ENCODE results near the gene OXTR.
"Not testable (repeated sequence)": the region's sequence is repeated elsewhere in the genome, so short reads cannot be mapped to it uniquely, and the experiment has no call there.

Gene OXTR

DNA sequence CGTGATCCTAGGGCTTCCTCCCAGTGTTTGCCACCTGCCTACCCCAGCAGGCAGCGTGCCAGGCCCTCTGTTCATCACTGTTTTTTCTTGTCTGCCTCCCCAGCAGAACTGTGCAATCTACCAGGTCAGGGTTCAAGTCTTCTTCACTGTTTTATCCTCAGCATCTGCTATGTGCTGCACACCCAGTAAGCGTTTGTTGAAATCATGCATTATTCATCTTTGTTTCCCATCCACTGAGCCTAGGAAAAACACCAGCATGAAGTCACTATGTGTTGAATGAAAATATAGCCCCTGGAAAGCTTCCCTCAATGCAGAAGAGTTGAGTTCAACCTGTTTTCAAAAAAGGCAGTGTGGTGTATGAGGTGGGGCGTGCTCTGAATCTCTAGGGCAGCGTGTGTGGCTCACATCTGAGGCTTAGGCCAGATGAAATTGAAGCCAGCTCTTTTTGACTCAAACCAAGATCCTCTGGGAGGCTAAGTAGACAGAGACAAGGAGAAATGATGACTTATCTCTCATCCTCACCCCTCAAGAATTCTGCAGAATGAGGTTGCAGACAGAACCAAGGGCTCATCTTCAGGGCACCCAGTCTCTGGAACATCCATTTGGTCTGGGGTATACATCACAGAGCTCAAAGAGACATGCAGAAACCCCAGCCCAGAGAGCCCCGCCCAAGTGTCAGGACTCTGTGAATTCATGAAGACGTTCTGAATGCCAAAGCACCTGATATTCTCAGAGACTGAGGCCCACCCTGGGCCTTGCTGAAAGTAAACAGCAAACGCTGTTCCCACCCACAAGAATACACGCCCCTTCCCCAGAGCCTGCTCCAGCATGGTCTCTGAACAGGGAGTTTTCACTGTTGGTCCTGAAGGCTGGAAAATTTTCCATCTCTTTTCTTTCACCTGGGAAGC lies 41.6 kb downstream of the OXTR start:
- Mint-ChIP-seq H3K4me3 (no peak overlapping the region), H3K27ac (no peak overlapping the region)

DNA sequence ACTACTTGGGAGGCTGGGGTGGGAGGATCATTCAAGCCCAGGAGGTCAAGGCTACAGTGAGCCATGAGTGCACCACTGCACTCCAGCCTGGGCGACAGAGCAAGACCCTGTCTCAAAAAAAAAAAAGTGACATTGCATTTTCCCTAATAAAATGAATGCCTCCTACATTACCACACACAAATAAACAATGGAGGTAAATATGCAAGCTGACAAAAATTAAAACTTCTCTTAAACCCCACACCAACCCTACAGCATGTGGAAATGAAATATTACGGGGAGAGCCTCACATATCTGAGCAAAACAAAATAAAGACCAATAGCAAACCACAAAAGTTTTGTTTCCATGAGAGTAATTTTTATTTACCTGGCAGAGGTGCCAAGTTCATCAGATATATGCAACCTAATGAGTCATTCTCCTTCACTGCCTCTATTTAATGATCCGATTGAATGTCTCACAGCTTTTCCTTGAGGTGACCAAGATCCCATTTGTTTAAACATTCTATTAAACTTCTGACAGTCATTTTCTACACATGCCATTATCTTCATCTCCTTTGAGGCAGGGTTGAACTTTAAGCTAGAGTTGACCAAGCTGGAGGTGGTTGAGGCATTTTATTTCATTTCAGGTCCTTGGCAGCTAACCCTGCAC lies 45.2 kb downstream of the OXTR start:
- H3K4me1 Mint-ChIP-seq (ENCODE audit: low read depth) = no peaks in the 10 kb centered on the region
- H3K9me3 Mint-ChIP-seq = no peaks in the 10 kb centered on the region
- no peaks in the 10 kb centered on the region for H3K36me3 Mint-ChIP-seq (ENCODE audit: low read depth)
- H3K27me3 Mint-ChIP-seq = no peaks in the 10 kb centered on the region
- H3K27ac Mint-ChIP-seq = no peak overlapping the region
- intact Hi-C loops (cut with micrococcal nuclease) = no loop called here
- H3K4me3 Mint-ChIP-seq = no peak overlapping the region

More for the DNA sequence above, 41.6 kb downstream of the OXTR start:
- Mint-ChIP-seq H3K36me3 (ENCODE audit: low read depth) (no peaks in the 10 kb centered on the region), H3K9me3 (no peaks in the 10 kb centered on the region), H3K4me1 (ENCODE audit: low read depth) (no peaks in the 10 kb centered on the region), H3K27me3 (no peaks in the 10 kb centered on the region)
- intact Hi-C loops (cut with micrococcal nuclease) = no loop called here

DNA sequence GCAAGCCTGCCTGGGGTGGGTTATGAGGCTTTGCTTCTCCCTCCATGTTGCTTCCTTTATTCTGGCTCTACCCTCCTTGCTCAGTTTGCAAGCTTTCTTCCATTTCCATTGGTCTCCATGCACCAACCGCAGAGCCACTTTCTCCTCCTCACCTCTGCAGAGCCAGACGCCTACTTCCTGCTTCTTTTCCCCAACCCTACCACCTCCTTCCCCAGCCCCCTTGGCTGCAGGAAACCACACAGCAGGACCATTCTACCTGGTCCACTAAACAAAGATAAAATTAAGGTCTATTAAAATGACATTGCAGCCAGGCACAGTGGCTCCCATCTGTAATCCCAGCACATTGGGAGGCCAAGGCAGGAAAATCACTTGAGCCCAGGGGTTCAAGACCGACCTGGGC lies 45.8 kb downstream of the OXTR start:
- Mint-ChIP-seq H3K4me1 (ENCODE audit: low read depth) (no peaks in the 10 kb centered on the region), H3K27ac (no peak overlapping the region), H3K4me3 (no peak overlapping the region), H3K9me3 (no peaks in the 10 kb centered on the region), H3K36me3 (ENCODE audit: low read depth) (no peaks in the 10 kb centered on the region), H3K27me3 (no peaks in the 10 kb centered on the region)
- intact Hi-C loops (cut with micrococcal nuclease) = no loop called here

DNA sequence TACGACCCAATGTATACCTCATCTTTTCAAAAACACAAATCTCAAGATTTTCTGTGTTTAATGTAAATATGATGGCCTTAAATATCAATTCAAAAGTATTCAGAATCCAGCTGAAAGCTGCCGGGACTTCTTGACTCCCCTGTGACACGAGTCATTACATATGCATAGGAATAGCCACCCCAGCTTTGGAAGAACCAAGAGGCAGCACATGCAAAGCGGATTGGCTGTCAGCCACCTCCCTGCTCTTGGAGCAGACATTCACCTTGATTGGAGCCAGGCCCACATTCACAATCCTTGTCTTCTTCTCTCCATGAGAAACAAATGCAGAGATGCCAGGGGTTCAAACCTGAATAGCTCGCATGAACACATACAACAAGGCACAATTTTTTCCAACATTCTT lies 46.6 kb downstream of the OXTR start:
- Mint-ChIP-seq H3K9me3 (no peaks in the 10 kb centered on the region), H3K36me3 (ENCODE audit: low read depth) (no peaks in the 10 kb centered on the region), H3K4me3 (no peak overlapping the region), H3K4me1 (ENCODE audit: low read depth) (no peaks in the 10 kb centered on the region), H3K27me3 (no peaks in the 10 kb centered on the region), H3K27ac (no peak overlapping the region)
- intact Hi-C loops (cut with micrococcal nuclease) = no loop called here

DNA sequence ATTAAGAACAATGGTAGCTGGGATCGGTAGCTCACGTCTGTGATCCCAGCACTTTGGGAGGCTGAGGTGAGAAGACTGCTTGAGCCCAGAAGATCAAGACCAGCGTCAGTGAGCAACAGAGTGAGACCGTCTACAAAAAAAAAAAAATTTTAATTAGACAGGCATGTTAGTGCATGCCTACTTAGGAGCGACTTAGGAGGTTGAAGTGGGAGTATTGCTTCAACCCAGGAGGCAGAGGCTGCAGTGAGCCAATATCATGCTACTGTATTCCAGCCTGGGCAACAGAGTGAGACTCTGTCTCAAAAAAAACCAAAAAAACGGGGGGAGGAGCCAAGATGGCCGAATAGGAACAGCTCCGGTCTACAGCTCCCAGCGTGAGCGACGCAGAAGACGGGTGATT lies 53.7 kb downstream of the OXTR start:
- H3K9me3 Mint-ChIP-seq; H3K4me1 Mint-ChIP-seq (ENCODE audit: low read depth); H3K36me3 Mint-ChIP-seq (ENCODE audit: low read depth); intact Hi-C loops (cut with micrococcal nuclease); H3K4me3 Mint-ChIP-seq; H3K27ac Mint-ChIP-seq; H3K27me3 Mint-ChIP-seq: not testable (repeated sequence)

DNA sequence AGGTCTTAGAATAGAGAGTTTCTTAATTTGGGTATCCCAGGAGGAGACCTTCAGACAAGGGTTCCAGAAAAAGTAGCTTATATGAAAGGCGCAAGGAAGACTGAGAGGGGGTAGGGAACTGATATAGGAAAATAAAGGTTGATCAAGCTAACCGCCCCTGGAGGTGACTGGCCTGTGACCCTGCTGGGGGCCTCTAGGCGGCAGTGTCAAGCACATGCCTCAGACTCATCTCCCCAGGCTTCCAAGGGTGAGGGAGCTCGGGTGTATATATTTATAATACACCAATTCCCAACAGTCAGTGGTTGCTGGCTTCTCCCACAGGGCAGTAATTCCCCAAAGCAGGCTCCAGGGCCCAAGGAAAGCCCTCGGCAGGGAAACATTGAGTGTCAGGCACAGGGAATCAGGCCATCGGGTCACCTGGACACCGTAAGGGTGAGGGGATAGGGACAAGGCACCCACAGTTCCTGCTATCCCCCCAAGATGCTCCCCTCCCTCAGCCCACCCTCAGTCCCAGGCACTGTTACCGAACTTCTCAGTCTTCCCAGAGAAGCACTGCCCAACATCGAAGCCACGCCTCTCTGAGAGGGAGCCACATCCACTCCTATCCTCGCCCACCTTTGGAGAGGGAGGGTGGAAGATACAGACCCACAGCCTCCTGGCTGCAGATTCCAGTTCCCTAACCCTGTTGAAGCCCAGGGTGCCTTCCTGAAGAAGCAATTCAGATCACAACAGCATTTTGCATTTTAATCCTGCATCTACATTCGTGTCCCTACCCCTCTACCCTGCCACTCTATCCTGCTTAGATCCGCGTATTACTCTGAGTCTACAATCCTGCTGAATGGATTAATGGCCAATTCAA lies 55.3 kb downstream of the OXTR start:
- Mint-ChIP-seq H3K27me3 (no peaks in the 10 kb centered on the region), H3K4me1 (ENCODE audit: low read depth) (no peaks in the 10 kb centered on the region), H3K4me3 (no peak overlapping the region), H3K9me3 (peaks cover 6% of the 10 kb centered on the region), H3K27ac (no peak overlapping the region), H3K36me3 (ENCODE audit: low read depth) (no peaks in the 10 kb centered on the region)
- intact Hi-C loops (cut with micrococcal nuclease) = no loop called here

DNA sequence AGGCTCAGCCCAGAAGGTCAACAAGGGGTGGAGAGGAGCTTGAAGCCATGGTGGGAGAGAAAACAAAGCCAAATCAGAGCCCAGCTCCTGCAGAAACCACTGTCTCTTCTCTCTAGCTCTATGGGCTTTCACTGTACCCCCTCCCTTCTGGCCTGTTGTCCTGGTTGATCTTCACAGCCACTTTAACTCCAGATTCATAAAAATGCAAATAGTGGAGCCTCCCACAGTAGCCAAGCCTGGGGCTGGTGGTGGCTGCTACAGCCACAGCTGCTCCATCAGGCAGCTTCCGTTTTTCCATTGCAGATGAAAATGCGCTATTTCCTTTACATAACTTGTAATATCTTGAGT lies 56.5 kb downstream of the OXTR start:
- Mint-ChIP-seq H3K4me1 (ENCODE audit: low read depth) (no peaks in the 10 kb centered on the region), H3K9me3 (peaks cover 6% of the 10 kb centered on the region), H3K36me3 (ENCODE audit: low read depth) (no peaks in the 10 kb centered on the region), H3K27ac (no peak overlapping the region), H3K27me3 (no peaks in the 10 kb centered on the region), H3K4me3 (no peak overlapping the region)
- intact Hi-C loops (cut with micrococcal nuclease) = no loop called here

DNA sequence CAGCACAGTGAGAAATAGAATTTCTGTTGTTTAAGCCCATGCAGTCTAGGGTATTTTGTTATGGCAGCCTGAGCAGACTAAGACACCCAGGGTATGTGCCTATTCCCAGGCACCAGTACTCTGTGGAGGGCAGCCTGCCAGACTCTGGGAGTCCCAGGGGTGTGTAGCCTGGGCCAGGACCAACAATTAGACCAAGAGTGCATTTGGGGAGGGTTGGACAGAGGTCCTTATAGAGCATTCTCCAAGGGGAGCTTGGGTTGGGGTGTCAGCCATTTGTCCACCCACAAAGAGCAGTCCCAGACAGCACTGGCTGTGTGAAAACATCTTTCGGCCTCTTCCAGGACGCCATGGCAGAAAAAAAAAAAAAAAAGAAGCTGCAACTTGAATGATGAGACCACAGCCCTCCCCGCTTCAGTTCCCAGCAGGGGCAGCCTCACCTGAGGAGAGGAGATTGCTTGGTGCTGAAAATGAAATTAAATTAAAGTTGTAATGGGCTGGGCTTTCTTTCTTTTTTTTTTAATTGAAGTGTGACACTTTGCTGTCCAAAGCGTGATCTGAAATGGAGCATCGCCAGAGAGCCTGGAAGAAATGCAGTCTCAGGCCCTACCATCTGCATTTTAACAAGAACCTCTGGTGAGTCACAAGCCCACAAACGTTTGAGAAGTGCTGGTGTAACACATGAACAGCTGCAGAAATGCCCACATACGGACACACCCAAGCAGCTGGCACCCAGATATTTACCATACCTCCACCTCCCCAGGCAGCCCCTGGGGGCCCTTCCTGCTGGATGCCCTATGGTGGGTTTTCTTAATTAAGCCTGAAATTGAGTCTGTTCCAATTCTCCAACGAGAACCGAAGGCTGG lies 57.1 kb downstream of the OXTR start:
- Mint-ChIP-seq H3K9me3 (peaks cover 6% of the 10 kb centered on the region), H3K27me3 (no peaks in the 10 kb centered on the region), H3K36me3 (ENCODE audit: low read depth) (no peaks in the 10 kb centered on the region), H3K4me1 (ENCODE audit: low read depth) (no peaks in the 10 kb centered on the region), H3K4me3 (no peak overlapping the region), H3K27ac (no peak overlapping the region)
- intact Hi-C loops (cut with micrococcal nuclease) = no loop called here

DNA sequence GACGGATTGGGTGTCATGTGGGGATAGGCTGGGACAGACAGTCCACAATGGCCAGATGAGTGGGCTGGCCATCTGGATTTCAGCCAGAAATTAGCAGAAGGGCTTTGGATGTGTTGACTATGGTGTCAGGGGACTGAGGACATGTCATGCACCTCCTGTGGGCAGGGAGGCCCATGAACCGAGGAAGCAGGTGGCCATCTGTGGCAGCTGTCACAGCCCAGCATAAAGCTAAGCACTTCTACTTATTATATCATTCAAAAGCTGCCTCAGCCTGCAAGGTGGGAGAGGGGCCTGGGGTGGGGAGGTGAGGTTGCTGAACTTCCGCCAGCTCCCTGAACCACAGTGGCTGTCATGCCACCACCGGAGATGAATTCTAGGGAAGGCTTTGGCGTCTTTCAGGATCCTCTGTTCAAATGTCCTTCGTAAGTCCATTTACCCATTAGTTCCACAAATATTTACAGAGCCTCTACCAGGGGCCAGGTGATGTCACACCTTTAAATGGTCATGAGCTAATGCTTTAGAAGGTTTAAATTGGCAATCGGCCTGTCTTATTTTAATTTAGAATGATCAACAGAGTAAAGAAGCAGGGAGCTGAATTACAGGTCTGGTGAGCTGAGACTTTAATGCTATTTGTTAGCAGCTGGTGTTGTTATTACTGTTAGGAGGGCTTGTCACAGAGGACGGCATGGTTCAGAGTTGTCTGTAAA lies 59.5 kb downstream of the OXTR start:
- Mint-ChIP-seq H3K27me3 (no peaks in the 10 kb centered on the region), H3K9me3 (peaks cover 18% of the 10 kb centered on the region), H3K36me3 (ENCODE audit: low read depth) (no peaks in the 10 kb centered on the region), H3K27ac (no peak overlapping the region), H3K4me1 (ENCODE audit: low read depth) (no peaks in the 10 kb centered on the region), H3K4me3 (no peak overlapping the region)
- intact Hi-C loops (cut with micrococcal nuclease) = no loop called here

DNA sequence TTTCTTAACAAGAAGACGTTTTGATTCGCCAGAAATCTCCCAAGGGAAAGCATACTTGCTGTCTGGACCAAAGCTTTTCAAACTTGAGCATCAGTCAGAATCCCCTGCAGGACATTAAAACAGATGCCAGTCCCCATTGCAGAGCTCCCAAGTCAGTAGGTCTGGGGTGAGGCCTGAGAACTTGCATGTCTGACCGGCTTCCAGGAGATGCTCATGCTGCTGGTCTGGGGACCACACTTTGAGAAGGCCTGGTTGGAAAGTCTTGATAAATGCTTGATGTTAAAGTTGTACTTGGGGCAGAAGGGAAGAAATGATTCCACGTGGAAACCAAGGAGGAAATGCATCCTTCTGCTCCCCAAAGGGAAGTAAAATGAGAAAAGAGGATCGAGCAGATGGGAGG lies 60.1 kb downstream of the OXTR start:
- Mint-ChIP-seq H3K4me1 (ENCODE audit: low read depth) (no peaks in the 10 kb centered on the region), H3K4me3 (no peak overlapping the region), H3K27me3 (no peaks in the 10 kb centered on the region), H3K36me3 (ENCODE audit: low read depth) (no peaks in the 10 kb centered on the region), H3K9me3 (peaks cover 21% of the 10 kb centered on the region), H3K27ac (no peak overlapping the region)
- intact Hi-C loops (cut with micrococcal nuclease) = no loop called here

DNA sequence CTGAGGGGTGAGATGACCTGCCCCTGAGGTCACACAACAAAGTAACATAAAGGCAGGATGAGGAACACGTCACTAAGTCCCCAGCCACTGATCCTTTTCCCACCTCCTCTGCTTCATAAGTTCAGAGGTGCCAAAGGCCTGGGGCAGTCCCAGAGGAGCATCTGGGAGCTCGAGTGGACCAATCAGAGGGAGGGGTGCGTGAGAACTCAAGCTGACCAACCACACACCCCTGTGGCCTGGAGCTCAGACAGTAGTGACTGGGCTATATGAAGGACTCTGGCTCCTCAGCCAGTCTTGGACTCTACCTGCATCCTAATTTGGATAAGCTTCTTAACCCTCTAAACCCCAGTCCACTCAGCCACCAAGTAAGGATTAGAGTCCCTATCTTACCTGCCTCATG lies 63.8 kb downstream of the OXTR start:
- no peak overlapping the region for H3K27ac Mint-ChIP-seq

DNA sequence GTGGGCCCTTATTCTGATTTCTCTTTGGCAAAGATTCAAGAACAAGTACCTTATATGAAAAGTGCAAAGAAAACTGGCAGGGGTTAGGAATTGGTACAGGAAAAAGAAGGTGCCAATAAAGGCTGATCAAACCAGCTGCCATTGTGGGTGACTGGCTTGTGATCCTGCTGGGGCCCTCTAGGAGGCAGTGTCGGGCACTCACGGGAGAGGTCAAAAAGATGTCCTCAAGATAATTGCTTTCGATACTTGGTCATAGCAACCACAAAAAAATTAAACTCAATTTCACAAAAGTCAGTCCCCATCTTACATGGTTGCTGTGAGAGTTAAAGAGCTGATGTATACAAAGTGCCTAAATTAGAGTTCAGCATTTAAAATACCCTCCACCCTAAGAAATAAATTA lies 66.9 kb downstream of the OXTR start:
- H3K4me1 Mint-ChIP-seq (ENCODE audit: low read depth) = no peaks in the 10 kb centered on the region
- no peaks in the 10 kb centered on the region for H3K36me3 Mint-ChIP-seq (ENCODE audit: low read depth)
- H3K27ac Mint-ChIP-seq = no peak overlapping the region
- peaks cover 30% of the 10 kb centered on the region for H3K9me3 Mint-ChIP-seq
- no peaks in the 10 kb centered on the region for H3K27me3 Mint-ChIP-seq
- H3K4me3 Mint-ChIP-seq = no peak overlapping the region
- intact Hi-C loops (cut with micrococcal nuclease) = no loop called here

More for the DNA sequence above, 63.8 kb downstream of the OXTR start:
- intact Hi-C loops (cut with micrococcal nuclease) = no loop called here
- Mint-ChIP-seq H3K4me3 (no peak overlapping the region), H3K4me1 (ENCODE audit: low read depth) (no peaks in the 10 kb centered on the region), H3K27me3 (no peaks in the 10 kb centered on the region), H3K9me3 (peaks cover 30% of the 10 kb centered on the region), H3K36me3 (ENCODE audit: low read depth) (no peaks in the 10 kb centered on the region)

Data from dendritic cell treated with granulocyte-macrophage colony-stimulating factor and Interleukin-4, amounts not matched to agents 40 ng/mL and 50 ng/mL, for 4 days (primary cell).